ENCODE data around the gene CASQ1. TPM values are rescaled to one million over a fixed set of nuclear protein-coding genes. Genes with fewer than 3 reads are reported as not detected.

Gene CASQ1
- total and polyA plus RNA-seq, 9 of the 15 experiments (the other 6 are each of a cell fraction or from before 2014, with no cell fraction given), result not detected

GRCh38 chr1:160216301-160216700, 25.9 kb downstream of the CASQ1 start (continued):
- no peak for TF ChIP-seq ZNF695 (CRISPR knock-in tag; IDR thresholded peaks at IDR 0.05)
- no peak for TF ChIP-seq SMARCE1 (IDR thresholded peaks at IDR 0.05)
- no peak for TF ChIP-seq SREBF1 (IDR thresholded peaks at IDR 0.05; ENCODE audit: borderline replicate concordance, low read depth, low read length)
- TF ChIP-seq CBX5 (IDR thresholded peaks at IDR 0.05; ENCODE audit: borderline replicate concordance, low read depth), result no peak

GRCh38 chr1:160217481-160218051, 27.2 kb downstream of the CASQ1 start:
- in situ Hi-C loops (cut with MboI) (no loop called here), intact Hi-C loops (cut with micrococcal nuclease) (no loop called here)
- 0 out of 2 replicates have a peak, but pooled peaks cover 2% of the 10 kb centered on the region for H4K20me1 ChIP-seq (replicated peaks; ENCODE audit: control insufficient read depth, insufficient read depth, low read length)
- no TSS peak for BruUV-seq (replicated peaks)
- peaks cover 98% of the 10 kb centered on the region for H3K36me3 ChIP-seq (ENCODE audit: control insufficient read depth, insufficient read depth, low read length)
- H3K4me3 ChIP-seq, result no peak overlapping the region
- FAIRE-seq (no peak), ATAC-seq (no peak), DNase-seq (ENCODE audit: extremely low read depth in 1 of 4, low spot score in 3 of 4) (no peak)
- no peak overlapping the region for H3K9ac ChIP-seq (ENCODE audit: insufficient read depth in 1 of 2, low read depth in 2 of 2, low read length in 2 of 2)
- no peak overlapping the region for H2AFZ ChIP-seq (ENCODE audit: low read depth, low read length)
- TF ChIP-seq CHD1 (IDR thresholded peaks at IDR 0.05; ENCODE audit: low read length) (no peak), POLR2G (IDR thresholded peaks at IDR 0.05; ENCODE audit: low read depth, low read length) (peak; percentile 52), MCM2 (IDR thresholded peaks at IDR 0.05; ENCODE audit: low read depth) (no peak)
- H3K9me1 ChIP-seq (ENCODE audit: control insufficient read depth, insufficient read depth, low read length), result no peaks in the 10 kb centered on the region
- no peak overlapping the region for H3K27ac ChIP-seq (ENCODE audit: extremely low read depth, low read depth, low read length)
- H3K4me1 ChIP-seq (replicated peaks in 1 of 2; ENCODE audit: control insufficient read depth in 2 of 2, insufficient read depth in 2 of 2, low read length in 2 of 2), result no peaks in the 10 kb centered on the region
- no peaks in the 10 kb centered on the region for H3K79me2 ChIP-seq (ENCODE audit: control insufficient read depth, insufficient read depth, low read length)
- no peak overlapping the region for H3K4me2 ChIP-seq (ENCODE audit: insufficient read depth, low read length)
- no peaks in the 10 kb centered on the region for H3K9me3 ChIP-seq (replicated peaks; ENCODE audit: control insufficient read depth, insufficient read depth, low read depth, low read length)
- CTCF ChIA-PET (ENCODE audit: low intra/inter-chr PET ratio), result no interaction called here
- whole genome bisulfite sequencing (ENCODE audit: insufficient coverage, low coverage, missing lambda C conversion rate), result 93% methylated on average over 10 of the region's 10 CpGs
- POLR2A ChIA-PET, result interaction anchor here (1.1 to 4.0 kb wide), 2 partner anchors 9 to 10 kb away, joined by 3 to 41 read pairs; no protein-coding TSS in a partner anchor
- H3K27me3 ChIP-seq (ENCODE audit: control insufficient read depth in 2 of 2, insufficient read depth in 2 of 2, low read length in 2 of 2), result no peaks in the 10 kb centered on the region

All from K562 (cell line).